HepG2 (cell line): ENCODE results near the gene CLDN7. TPM values are rescaled to one million over a fixed set of nuclear protein-coding genes. Genes with fewer than 3 reads are reported as not detected.

Experiments used
- ASH2L ChIP-seq: fragments of 300-600, 200-600 bp; sonication (generic); IDR thresholded peaks from 2 replicates; pipeline ENCODE4 v1.7.0; 2017; ENCODE audit warnings: low read depth, mild to moderate bottlenecking, moderate library complexity, mixed read lengths, low read length; ENCODE audit not compliant: insufficient read length
- DNMT1 ChIP-seq: sonication (generic); formaldehyde crosslinking; IDR thresholded peaks from 2 replicates; pipeline ENCODE4 v1.5.1; 2020; ENCODE audit warnings: mild to moderate bottlenecking, missing genetic modification reagents
- ETV5 ChIP-seq: IDR thresholded peaks from 2 replicates; pipeline ENCODE4 v1.6.1; 2018; ENCODE audit warnings: missing biosample characterization, missing genetic modification reagents, inconsistent platforms, borderline replicate concordance
- FLYWCH1 ChIP-seq: sonication (generic); formaldehyde crosslinking; IDR thresholded peaks from 2 replicates; pipeline ENCODE4 v1.8.1; 2023; ENCODE audit warnings: mild to moderate bottlenecking, missing genetic modification reagents
- KDM2A ChIP-seq: sonication (generic); formaldehyde crosslinking; IDR thresholded peaks from 2 replicates; pipeline ENCODE4 v1.4.0; 2020; ENCODE audit warnings: low read depth, missing genetic modification reagents, borderline replicate concordance
- KDM6A ChIP-seq: IDR thresholded peaks from 2 replicates; pipeline ENCODE4 v1.6.1; 2016; ENCODE audit warnings: low read depth
- KLF9 ChIP-seq: IDR thresholded peaks from 2 replicates; pipeline ENCODE4 v1.6.1; 2016; ENCODE audit warnings: low read depth
- KMT2A ChIP-seq: sonication (generic); formaldehyde crosslinking; IDR thresholded peaks from 2 replicates; pipeline ENCODE4 v1.4.0; 2020; ENCODE audit warnings: missing genetic modification reagents
- POLR2A ChIP-seq, 2 experiments: IDR thresholded peaks; 2 replicates each; pipeline ENCODE4 v1.6.1; 2011; ENCODE audit warnings: low read depth in 2 of 2, low read length in 2 of 2, mild to moderate bottlenecking in 1 of 2, moderate library complexity in 1 of 2; ENCODE audit not compliant: insufficient read depth in 1 of 2
- PTBP1 ChIP-seq: fragments of 200-400 bp; formaldehyde crosslinking; IDR thresholded peaks from 2 replicates; pipeline ENCODE4 v1.6.1; 2018; ENCODE audit warnings: low read length, low read depth; ENCODE audit not compliant: poor library complexity, severe bottlenecking
- SALL1 ChIP-seq: sonication (generic); formaldehyde crosslinking; IDR thresholded peaks from 2 replicates; pipeline ENCODE4 v1.8.0; 2022; ENCODE audit warnings: mild to moderate bottlenecking, missing genetic modification reagents
- SP4 ChIP-seq: sonication (generic); formaldehyde crosslinking; IDR thresholded peaks from 2 replicates; pipeline ENCODE4 v1.8.1; 2023; ENCODE audit warnings: mild to moderate bottlenecking, missing genetic modification reagents
- ZBTB3 ChIP-seq: sonication (generic); formaldehyde crosslinking; IDR thresholded peaks from 2 replicates; pipeline ENCODE4 v1.4.0; 2020; ENCODE audit warnings: low read depth, mild to moderate bottlenecking, moderate library complexity, missing genetic modification reagents, borderline replicate concordance
- ZFY ChIP-seq: sonication (generic); formaldehyde crosslinking; IDR thresholded peaks from 2 replicates; pipeline ENCODE4 v1.4.0; 2020; ENCODE audit warnings: missing genetic modification reagents
- ZNF589 ChIP-seq: sonication (generic); formaldehyde crosslinking; conservative IDR thresholded peaks from 2 replicates; pipeline ENCODE4 v1.8.0; 2022; ENCODE audit warnings: mild to moderate bottlenecking, moderate library complexity, missing genetic modification reagents
- ZNF616 ChIP-seq: sonication (generic); formaldehyde crosslinking; IDR thresholded peaks from 2 replicates; pipeline ENCODE4 v1.5.0; 2020; ENCODE audit warnings: low read depth, mild to moderate bottlenecking, missing genetic modification reagents
- ZNF749 ChIP-seq: sonication (generic); formaldehyde crosslinking; IDR thresholded peaks from 2 replicates; pipeline ENCODE4 v1.8.0; 2022; ENCODE audit warnings: mild to moderate bottlenecking, missing genetic modification reagents, moderate library complexity, borderline replicate concordance
- polyA plus RNA-seq, 8 experiments: library from polyadenylated mRNA; depleted of rRNA in 3 of 8; stranded (reverse) in 7 of 8; unstranded in 1 of 8; fragments of >200 nt; fragmentation: Illumina TruSeq in 4 of 8; extraction: Trizol in 4 of 8; gene quantifications; 2 replicates each; pipeline versions ENCODE4 v1.2.1 to v1.2.3, GENCODE V29; 2011 to 2016; ENCODE audit warnings: low read depth in 4 of 8, missing spikeins in 1 of 8, mixed read lengths in 1 of 8; ENCODE audit not compliant: insufficient read depth in 1 of 8
- total RNA-seq, 5 experiments: library from RNA; depleted of rRNA; stranded (reverse); fragments of >200 nt; fragmentation: Illumina TruSeq; extraction: Trizol; gene quantifications; 2 replicates each; pipeline ENCODE4 v1.2.3, GENCODE V29; 2016; ENCODE audit warnings: low read depth in 1 of 5
- TF ChIP-seq, protein P1 (sequence below): sonication (generic); formaldehyde crosslinking; IDR thresholded peaks from 2 replicates; pipeline ENCODE4 v1.4.0; 2020; ENCODE audit warnings: missing genetic modification reagents
- TF ChIP-seq, protein P2 (sequence below): IDR thresholded peaks from 2 replicates; pipeline ENCODE4 v1.6.1; 2012; ENCODE audit warnings: inconsistent platforms
- TF ChIP-seq, protein P3 (sequence below): sonication (generic); formaldehyde crosslinking; IDR thresholded peaks from 2 replicates; pipeline ENCODE4 v1.4.0; 2020; ENCODE audit warnings: missing genetic modification reagents
- TF ChIP-seq, protein P4 (sequence below): sonication (generic); formaldehyde crosslinking; conservative IDR thresholded peaks from 2 replicates; pipeline ENCODE4 v1.8.0; 2022; ENCODE audit warnings: missing genetic modification reagents

Gene CLDN7
- total and polyA plus RNA-seq, 2 of the 13 experiments (the other 11 are each of a cell fraction or from before 2014, with no cell fraction given): not detected

DNA sequence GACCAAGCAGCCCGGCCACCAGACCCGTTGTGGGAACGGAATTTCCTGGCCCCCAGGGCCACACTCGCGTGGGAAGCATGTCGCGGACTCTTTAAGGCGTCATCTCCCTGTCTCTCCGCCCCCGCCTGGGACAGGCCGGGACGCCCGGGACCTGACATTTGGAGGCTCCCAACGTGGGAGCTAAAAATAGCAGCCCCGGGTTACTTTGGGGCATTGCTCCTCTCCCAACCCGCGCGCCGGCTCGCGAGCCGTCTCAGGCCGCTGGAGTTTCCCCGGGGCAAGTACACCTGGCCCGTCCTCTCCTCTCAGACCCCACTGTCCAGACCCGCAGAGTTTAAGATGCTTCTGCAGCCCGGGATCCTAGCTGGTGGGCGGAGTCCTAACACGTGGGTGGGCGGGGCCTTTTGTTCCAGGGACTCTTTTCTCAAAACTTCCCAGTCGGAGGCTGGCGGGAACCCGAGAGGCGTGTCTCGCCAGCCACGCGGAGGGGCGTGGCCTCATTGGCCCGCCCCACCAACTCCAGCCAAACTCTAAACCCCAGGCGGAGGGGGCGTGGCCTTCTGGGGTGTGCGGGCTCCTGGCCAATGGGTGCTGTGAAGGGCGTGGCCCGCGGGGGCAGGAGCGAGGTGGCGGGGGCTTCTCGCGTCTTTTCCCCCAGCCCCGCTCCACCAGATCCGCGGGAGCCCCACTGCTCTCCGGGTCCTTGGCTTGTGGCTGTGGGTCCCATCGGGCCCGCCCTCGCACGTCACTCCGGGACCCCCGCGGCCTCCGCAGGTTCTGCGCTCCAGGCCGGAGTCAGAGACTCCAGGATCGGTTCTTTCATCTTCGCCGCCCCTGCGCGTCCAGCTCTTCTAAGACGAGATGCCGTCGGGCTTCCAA lies 19.0 kb upstream of the CLDN7 start, which contains the start of gene SLC2A4 (continued):
- TF ChIP-seq, protein P1, sequence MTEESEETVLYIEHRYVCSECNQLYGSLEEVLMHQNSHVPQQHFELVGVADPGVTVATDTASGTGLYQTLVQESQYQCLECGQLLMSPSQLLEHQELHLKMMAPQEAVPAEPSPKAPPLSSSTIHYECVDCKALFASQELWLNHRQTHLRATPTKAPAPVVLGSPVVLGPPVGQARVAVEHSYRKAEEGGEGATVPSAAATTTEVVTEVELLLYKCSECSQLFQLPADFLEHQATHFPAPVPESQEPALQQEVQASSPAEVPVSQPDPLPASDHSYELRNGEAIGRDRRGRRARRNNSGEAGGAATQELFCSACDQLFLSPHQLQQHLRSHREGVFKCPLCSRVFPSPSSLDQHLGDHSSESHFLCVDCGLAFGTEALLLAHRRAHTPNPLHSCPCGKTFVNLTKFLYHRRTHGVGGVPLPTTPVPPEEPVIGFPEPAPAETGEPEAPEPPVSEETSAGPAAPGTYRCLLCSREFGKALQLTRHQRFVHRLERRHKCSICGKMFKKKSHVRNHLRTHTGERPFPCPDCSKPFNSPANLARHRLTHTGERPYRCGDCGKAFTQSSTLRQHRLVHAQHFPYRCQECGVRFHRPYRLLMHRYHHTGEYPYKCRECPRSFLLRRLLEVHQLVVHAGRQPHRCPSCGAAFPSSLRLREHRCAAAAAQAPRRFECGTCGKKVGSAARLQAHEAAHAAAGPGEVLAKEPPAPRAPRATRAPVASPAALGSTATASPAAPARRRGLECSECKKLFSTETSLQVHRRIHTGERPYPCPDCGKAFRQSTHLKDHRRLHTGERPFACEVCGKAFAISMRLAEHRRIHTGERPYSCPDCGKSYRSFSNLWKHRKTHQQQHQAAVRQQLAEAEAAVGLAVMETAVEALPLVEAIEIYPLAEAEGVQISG (CRISPR knock-in tag): no peak
- TF ChIP-seq FLYWCH1 (CRISPR knock-in tag) (no peak), KMT2A (no peak), ZBTB3 (CRISPR knock-in tag) (0 out of 2 replicates have a peak, but pooled peaks have one; percentile 51), KDM2A (CRISPR knock-in tag) (0 out of 2 replicates have a peak, but pooled peaks have one; percentile 6), ETV5 (CRISPR knock-in tag) (no peak), ZNF616 (CRISPR knock-in tag) (no peak), ZFY (CRISPR knock-in tag) (no peak), KLF9 (CRISPR knock-in tag) (peak; percentile 84; the same call in 1 of the 2 replicates), ZNF749 (CRISPR knock-in tag) (no peak), KDM6A (CRISPR knock-in tag) (no peak), ZNF589 (CRISPR knock-in tag) (no peak; the same call in 1 of the 2 replicates), ASH2L (peak; percentile 32), PTBP1 (no peak), DNMT1 (no peak), SP4 (CRISPR knock-in tag) (peak; percentile 95), POLR2A (IDR thresholded peaks at IDR 0.05; ENCODE audit: insufficient read depth in 1 of 2, low read depth in 2 of 2, low read length in 2 of 2) (peak; percentile 44 to 58; a peak in 1 of 4 replicates), SALL1 (CRISPR knock-in tag) (no peak)
- TF ChIP-seq, protein P2, sequence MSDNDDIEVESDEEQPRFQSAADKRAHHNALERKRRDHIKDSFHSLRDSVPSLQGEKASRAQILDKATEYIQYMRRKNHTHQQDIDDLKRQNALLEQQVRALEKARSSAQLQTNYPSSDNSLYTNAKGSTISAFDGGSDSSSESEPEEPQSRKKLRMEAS: peak; percentile 83
- TF ChIP-seq, protein P3, sequence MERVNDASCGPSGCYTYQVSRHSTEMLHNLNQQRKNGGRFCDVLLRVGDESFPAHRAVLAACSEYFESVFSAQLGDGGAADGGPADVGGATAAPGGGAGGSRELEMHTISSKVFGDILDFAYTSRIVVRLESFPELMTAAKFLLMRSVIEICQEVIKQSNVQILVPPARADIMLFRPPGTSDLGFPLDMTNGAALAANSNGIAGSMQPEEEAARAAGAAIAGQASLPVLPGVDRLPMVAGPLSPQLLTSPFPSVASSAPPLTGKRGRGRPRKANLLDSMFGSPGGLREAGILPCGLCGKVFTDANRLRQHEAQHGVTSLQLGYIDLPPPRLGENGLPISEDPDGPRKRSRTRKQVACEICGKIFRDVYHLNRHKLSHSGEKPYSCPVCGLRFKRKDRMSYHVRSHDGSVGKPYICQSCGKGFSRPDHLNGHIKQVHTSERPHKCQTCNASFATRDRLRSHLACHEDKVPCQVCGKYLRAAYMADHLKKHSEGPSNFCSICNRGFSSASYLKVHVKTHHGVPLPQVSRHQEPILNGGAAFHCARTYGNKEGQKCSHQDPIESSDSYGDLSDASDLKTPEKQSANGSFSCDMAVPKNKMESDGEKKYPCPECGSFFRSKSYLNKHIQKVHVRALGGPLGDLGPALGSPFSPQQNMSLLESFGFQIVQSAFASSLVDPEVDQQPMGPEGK (CRISPR knock-in tag): peak; percentile 76
- TF ChIP-seq, protein P4, sequence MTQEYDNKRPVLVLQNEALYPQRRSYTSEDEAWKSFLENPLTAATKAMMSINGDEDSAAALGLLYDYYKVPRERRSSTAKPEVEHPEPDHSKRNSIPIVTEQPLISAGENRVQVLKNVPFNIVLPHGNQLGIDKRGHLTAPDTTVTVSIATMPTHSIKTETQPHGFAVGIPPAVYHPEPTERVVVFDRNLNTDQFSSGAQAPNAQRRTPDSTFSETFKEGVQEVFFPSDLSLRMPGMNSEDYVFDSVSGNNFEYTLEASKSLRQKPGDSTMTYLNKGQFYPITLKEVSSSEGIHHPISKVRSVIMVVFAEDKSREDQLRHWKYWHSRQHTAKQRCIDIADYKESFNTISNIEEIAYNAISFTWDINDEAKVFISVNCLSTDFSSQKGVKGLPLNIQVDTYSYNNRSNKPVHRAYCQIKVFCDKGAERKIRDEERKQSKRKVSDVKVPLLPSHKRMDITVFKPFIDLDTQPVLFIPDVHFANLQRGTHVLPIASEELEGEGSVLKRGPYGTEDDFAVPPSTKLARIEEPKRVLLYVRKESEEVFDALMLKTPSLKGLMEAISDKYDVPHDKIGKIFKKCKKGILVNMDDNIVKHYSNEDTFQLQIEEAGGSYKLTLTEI (CRISPR knock-in tag): no peak
